Activated CD4-positive, alpha-beta T cell treated with anti-CD3 and anti-CD28 coated beads, Interleukin-2, amount 50 U/mL, for 48 hours (primary cell): ENCODE results near the gene ZDHHC21.
"Not testable (repeated sequence)": the region's sequence is repeated elsewhere in the genome, so short reads cannot be mapped to it uniquely, and the experiment has no call there.

Experiments
- DNase-seq, 2 experiments: peaks; one replicate each; pipeline ENCODE4 v3.0.0-alpha.2; 2020

Gene ZDHHC21, protein sequence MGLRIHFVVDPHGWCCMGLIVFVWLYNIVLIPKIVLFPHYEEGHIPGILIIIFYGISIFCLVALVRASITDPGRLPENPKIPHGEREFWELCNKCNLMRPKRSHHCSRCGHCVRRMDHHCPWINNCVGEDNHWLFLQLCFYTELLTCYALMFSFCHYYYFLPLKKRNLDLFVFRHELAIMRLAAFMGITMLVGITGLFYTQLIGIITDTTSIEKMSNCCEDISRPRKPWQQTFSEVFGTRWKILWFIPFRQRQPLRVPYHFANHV

DNA sequence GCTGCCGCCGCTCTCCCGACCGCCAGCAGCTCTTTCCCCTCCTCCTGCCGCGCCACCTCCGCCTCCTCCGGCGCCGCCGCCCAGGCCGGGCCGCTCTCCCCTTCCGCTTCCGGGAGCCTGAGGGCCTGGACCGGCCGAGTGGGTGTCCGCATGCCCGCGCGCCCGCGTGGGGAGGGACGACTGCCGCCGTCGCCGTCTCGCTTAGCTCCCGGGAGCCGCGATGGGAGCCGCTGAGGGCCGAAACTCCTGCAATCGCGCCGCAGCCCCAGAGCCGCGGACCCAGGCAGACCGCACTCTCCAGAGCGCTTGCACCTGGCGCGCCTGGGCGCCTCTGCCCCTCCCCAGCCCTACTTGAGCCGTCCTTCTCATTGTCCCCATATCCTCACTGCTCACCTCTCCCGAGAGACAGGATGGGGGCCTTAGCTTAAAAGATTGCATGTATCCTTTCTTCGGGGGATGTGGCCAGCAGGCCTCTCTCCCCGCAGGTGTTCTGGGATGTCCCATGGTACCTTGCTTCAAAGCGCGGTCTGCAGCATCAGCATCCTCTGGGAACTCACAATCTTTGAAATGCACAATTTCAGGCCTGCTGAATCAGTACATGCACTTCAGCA, at the start of gene ZDHHC21:
Gene ZDHHC21, minus strand, starts transcription at position 182 of the 611 bp plus-strand sequence. CDS start 19,092 bp downstream, outside the sequence.
- peak; percentile 64 to 71 for DNase-seq

DNA sequence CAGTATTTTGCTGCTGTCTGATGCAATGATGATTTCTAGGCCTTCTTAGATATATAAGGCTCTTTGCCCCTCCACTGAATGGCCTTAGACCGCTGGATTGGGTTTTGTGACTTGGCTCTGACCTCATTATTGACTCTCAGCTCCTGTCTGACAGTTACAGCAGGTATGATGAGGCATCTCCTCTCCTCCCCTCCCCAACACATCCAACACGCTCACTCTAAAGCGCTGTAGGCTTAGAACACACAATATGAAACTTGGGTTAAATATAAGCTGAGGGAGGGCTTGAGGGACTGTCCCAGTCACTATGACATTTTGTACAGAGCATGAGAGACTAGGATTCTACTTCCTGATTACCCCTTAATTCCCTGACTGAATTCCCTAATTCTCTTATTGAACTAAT, 48.1 kb upstream of the ZDHHC21 start:
- DNase-seq: no peak

DNA sequence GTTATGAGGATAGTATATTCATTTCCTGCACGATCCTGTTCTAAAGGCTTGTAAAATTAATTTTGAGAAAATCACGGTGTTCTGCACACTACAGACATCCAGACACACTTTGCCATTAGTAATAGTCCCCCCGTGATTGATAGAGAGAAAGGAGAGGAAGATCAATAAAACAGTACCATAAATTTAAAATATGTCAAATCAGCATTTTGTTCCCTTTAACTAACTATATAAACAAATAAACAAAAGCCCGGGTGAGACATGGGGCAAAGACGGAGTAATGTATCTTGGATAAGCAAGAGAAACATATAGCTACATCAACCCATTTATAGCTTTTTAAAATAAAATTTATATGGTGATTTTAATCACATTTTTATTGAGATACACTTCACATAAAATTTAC, 39.9 kb upstream of the ZDHHC21 start:
- no peak for DNase-seq

DNA sequence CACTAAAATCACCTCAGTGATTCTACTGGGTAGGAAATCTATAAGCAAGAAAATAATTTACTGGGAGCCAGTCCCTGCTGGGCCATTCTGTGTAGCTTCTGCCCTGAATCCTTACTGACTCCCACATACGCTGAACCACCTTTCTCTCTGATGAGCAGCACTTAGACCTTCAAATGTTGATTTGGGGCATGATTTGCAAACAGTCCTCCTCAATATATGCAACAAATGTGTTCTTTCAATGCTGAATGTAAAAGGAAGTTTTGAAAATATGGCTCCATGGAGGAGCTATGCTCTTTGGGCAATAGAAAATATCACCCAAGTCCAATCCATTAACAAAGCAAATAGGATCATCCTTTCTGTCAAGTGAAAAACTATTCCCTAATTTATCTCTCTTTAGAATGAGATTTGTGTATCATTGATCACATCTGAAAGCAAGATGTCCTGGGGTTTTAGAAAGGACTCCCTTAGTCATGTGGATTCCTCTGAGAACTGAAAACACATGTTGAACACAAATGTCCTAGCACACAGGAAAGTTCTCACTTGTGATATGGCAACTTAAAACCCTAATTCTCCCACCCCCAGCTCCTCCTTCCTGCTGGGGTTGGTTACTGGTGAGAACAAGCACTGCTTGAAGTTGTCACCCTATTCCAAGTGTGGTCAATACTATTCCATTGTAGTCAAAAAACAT, 38.2 kb upstream of the ZDHHC21 start:
- no peak for DNase-seq

DNA sequence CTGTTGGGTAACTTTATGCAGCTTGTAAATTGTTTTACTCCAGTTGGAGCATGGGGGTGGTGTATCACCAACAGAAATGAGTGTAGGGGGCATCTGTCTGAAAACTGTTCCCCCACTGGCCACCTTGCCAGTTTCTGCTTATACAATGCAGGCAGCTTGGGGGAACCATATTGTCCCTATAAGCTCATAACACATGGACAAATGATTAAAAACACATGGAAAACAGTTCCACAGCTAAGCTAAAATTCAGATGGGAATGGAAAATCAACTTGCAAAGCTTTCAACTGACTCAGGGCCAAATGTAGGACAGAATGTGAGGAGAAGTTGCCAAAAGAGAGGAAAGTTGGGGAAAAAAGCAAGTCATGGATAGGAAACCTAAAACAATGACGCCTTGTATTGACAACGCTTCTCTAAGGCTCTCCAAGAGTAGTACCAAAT, 37.2 kb upstream of the ZDHHC21 start:
- no peak for DNase-seq

DNA sequence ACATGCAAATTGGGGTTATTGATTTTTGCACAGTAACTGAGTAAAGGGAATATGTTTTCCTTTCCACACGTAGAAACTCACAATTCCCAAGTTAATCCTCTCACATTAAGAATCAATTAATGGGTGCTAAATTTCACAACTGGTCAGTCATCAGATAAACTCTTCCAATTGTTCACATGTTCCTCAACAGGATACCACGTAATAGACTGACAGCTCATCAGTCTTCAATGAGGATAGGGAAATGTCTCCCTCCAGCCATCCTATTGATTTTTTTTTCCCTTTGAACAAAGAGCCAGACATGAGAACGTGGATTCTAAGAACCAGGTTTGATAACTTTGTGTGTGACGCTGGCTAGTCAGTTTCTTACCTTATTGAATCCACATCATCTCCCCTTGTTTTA, 30.1 kb upstream of the ZDHHC21 start:
- no peak for DNase-seq

DNA sequence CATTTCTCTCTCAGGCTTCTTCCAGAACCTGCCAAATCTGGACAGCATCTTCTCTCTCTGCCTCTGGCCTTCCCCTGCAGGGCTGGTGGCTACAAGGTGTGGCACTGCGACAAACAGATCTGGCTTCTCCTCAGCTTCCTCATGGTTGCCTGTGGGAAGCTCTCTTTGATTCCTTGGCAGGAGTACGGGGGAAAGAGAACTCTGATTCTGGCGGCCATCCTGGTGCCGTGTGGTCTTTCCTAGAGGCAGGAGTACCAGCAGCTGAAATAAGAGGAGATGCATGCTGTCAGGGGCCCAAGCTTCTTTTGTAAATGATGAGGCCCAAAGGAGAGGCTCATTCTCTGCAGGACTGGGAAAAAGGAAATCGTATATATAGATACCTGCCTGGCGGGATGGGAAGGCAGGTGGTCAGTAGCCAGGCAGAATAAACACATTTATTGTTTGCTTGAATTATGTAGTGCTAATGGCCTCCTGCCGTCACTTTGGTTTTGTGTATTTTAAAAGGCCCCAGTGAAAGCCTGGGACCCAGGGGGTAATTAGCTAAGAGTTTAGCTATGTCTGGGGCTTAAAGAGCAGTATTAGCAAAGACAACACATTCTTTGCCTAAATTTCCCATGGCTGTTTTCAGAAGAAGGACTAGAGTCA, 29.3 kb upstream of the ZDHHC21 start, which contains the start of gene CER1:
Gene CER1, minus strand, starts transcription at position 343 of the 645 bp plus-strand sequence. Its CDS starts 61 bp downstream, at position 282.
- DNase-seq: no peak

DNA sequence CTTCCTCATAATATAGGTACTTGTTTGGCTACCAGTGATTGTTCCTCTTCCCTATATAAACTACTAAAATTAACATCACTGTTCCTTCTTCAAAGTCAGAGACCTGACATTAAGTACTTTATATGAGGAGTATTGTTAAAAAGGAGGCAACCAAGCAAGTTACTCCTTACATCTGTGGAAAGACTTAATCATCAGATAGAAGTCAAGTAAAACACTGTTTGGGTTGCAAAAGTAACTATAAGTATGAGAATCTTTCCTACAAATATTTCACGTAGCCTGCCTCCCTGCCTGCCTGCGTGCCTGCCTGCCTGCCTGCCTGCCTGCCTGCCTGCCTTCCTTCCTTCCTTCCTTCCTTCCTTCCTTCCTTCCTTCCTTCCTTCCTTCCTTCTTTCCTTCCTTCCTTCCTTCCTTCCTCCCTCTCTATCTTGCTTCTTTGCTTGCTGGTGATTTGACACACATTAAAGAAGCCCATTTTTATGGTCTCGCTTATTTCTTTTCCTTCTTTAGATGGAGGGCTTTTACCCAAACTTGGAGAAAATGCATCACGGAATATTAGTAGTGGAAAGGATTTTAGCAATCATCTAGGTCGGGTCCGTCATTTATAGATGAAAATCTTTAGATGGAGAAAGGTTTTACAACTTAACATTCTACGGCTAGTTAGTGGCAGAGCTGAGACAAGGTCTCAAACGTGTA, 26.1 kb upstream of the ZDHHC21 start:
- no peak for DNase-seq

DNA sequence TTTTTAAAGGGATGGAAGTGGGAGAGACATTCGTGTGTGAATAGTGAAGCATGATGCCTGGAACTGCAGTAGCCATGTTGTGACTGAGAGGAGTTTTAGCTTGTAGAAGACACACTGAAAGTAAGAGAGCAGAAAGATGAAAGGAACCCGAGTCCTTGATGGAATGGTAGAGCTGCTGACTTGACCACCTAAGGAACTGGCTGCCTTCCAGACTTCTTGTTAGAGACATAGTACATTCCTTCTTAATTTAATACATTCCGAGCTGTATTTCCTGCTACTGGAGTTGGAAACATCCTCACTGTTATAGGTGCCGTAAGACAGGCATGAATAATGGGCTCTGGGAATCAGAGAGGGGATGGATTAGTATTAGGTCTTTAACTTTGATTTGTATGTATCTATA, 21.9 kb upstream of the ZDHHC21 start:
- no peak for DNase-seq

DNA sequence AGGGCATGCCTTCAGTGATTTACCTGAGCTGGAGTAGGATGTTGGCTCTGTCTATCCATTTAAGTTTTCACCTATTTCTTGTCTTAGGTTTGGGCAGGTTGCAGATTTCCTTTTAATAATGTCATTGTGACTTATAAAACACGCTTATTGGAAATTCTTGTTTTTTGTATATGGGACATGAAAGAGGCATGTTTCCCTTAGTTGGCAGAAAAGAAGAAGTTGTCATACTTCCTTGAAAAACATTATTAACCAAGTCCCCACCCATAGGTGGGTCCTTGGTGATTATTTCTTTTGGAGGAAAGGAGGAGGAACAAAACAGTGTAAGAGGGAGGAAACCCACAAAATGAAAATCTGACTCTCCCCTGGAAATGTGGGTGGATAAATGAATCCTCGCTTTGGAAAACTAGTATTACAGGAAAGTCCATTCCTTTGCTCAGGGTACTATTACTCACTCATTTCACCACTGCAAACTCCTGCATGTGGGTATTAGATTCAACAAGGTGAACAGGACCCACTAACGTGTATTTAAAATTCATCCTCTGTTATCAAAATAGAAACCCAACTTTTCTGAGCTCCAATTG, 20.0 kb upstream of the ZDHHC21 start:
- no peak for DNase-seq

DNA sequence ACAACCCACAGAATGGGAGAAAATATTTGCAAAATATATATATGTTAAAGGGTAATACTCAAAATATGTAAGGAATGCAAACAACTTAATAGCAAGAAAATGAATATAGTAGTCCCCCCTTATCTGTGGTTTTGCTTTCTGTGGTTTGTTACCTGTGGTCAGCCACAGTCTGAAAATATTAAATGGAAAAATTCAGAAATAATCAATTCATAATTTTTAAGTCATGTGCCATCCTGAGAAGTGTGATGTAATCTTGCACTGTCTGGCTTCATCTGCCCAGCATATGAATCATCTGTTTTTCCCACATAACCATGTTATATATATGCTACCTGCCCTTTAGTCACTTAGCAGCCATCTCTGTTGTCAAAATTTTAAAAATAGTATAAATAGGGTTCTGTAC, 17.6 kb upstream of the ZDHHC21 start:
- DNase-seq: no peak

DNA sequence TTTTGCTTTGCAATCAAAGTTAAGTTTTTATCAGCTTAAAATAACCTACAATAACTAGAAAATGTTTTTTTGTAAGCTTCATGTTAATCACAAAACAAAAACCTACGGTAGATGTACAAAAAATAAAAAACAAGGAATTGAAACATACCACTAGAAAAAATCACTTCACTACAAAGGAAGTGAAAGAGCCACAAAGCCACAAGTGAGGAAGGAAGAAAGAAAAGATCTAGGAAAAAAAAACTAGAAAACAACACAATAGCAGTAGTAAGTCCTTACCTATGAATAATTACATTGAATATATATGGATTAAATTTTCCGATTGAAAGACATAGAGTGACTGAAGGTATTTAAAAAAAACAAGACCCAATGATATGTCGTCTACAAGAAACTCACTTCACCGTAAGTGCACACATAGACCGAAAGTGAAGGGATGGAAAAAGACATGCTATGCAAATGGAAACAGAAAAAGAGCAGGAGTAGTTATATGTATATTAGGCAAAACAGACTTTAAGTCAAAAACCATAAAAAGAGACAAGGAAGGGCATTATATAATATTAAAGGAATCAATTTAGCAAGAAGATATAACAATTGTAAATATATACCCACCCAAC, 13.4 kb upstream of the ZDHHC21 start:
- no peak for DNase-seq

DNA sequence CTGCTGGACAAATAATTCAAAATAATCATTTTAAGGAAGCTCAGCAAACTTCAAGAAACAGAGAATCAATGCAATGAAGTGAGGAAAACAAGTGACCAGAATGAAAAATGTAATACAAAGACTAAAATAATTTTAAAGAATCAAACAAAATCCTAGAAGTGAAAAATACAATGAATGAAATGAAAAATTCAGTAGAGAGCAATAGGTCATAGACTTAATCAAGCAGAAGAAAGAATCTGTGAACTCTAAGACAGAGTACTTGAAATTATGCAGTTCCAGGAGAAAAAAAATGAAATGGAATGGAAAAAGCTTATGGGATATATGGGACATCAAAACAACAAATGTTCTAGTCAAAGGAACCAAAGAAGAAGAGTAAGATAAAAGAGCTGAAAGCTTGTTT, 11.8 kb upstream of the ZDHHC21 start:
- DNase-seq: no peak

DNA sequence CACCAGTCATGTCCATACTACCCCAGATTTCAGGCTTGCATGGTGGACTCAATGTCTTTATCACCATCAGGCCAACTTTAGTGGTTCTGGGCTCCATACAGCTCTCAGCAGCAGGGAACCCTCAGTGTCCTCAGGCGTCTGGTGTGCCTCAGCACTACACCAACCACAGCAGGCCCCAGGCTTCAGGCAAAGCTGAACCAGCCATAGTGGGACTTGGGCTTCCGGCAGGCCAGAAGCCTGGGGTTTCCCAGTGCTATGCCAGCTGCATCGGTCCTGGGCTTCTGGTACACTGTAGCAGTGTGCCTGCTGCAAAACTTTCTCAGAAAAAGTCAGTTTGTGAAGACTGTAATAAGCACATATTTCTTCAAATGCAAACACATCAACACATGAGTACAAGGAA, 11.0 kb upstream of the ZDHHC21 start:
- DNase-seq: no peak

DNA sequence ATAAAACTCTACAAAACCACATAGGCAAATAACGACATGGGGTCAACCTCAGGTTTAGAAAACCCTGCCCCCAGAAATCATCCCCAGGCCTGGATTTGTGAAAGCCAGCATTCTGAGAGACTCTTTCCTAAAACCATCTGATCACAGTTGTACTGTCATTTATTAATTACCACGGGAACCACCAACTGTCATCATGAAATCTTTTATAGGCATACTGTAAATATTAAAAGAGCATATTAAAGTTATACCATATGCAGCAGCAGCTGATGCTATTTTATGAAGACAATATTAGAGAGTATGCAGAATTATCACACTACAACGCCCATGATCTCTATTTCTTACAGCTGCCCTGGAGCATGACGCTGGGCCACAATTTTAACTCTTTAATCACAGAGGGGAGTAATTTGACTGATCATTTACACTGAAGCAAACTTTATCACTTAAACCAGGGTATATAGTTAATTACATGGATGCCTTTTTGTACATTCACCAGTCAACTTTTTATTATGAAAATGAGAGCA, 9.0 kb upstream of the ZDHHC21 start:
- DNase-seq: no peak

DNA sequence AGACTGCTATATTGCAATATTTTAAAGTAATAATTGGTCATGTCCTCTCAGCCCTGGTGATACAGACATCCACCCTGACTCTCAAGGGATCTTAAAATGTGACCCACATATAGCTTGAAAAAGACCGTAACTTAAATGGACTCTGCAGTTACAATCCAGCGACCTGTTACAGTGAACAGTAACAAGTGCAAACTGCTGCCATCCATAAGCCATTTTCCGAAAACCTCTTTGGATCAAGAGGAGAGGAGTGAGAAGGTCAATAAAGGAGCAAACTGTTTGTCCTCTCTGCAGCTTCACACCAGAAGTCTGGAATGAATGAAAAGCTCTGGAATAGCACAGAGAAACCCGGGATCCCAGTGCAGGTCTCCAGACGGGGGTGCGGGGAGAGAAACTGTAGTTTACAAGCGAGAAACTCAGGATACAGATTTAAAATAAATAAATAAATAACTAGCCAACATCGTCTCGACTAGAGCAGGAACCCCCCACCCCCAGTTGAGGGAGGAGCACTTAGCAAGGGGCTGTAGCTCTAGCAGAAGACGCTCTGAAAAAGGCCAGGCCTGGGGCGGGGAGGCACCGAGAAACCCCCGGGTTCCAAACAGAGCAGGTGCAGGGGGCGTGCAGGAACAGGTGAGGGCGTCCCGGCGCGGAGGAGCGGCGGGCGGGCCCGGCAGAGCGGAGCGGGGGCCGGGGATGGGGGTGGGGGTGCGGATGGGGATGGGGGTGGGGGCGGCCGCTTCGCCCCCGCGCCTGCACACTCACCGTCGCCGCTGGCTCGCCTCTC, 572 bp downstream of the ZDHHC21 start:
- peak; percentile 28 to 38 for DNase-seq

DNA sequence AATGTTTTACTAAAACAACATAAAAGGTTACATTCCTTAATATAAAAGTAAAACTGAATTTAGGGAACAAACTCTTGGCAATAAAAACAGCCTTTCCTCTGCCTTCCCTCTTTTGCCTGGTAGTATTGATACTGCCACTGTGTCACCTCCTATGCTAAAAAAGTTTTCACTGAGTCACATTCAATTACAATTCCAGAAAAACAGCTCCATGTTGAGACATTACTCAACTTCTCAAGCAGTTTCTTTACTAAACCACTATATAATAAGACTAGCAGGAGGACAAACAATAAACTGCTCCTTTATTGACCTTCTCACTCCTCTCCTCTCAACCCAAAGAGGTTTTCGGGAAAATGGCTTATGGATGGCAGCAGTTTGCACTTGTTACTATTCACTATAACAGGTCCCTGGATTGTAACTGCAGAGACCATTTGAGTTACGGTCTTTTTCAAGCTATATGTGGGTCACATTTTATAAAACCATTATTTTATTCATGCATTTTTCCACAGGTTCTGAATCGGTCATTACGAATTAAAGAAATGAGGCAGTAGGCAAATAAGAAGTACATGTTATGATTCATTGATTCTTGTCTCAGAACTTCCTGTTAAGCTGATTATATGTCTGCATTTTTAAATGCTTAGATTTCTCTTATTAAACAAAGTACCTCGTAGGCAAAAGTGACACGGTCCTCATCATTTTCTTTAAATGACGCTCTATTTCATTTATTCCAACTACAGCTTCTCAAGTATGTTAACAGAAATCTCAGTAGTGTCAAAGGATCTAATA, 2.1 kb downstream of the ZDHHC21 start:
- no peak for DNase-seq

DNA sequence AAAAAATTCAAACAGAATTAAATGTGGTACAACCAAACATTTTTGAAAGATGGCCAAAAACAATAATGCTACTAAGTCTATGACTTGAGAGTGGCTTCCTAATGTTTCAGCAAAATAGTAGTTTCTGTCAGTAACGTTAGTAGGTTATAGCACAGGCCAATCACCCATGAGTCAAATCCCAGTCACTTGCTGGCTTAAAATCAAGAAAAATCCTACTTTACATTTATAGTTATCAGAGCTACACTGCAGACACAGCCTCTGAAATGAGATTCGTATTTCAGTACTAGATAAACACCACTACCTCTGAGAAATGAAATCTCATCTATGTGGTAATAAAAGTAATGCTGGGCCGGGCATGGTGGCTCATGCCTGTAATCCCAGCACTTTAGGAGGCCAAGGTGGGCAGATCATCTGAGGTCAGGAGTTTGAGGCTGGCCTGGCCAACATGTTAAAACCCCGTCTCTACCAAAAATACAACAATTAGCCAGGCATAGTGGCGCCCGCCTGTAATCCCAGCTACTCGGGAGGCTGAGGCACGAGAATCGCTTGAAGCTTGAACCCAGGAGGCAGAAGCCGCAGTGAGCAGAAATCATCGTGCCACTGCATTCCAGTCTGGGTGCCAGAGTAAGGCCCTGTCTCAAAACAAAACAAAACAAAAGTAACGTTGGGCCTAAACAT, 6.1 kb downstream of the ZDHHC21 start:
- no peak for DNase-seq

DNA sequence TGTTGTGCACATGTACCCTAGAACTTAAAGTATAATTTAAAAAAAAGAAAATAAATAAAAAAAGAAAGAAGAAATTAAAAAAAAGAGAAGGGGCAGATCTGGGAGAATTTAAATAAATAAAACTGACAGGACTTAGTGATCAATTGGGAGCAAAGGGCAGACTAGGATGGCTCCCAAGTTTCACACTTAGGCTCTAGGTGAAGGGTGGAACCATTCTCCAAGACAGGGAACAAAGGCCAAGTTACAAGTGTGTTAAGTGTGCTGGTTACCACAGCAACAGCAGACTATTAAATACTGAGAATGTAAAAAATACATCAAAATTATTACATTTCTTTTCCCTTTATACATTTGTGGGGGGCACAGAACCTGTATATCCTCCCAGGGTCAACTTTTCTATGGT, 7.1 kb downstream of the ZDHHC21 start:
- DNase-seq: no peak

DNA sequence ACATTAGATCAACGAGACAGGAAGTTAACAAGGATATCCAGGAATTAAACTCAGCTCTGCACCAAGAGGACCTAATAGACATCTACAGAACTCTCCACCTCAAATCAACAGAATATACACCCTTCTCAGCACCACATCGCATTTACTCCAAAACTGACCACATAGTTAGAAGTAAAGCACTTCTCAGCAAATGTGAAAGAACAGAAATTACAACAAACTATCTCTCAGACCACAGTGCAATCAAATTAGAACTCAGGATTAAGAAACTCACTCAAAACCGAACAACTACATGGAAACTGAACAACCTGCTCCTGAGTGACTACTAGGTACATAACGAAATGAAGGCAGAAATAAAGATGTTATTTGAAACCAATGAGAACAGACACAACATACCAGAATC, 10.6 kb downstream of the ZDHHC21 start:
- not testable (repeated sequence) for DNase-seq
